GM21576 (cell line): ENCODE results near the gene PRAMEF14.
"Not testable (repeated sequence)": the region's sequence is repeated elsewhere in the genome, so short reads cannot be mapped to it uniquely, and the experiment has no call there.

ENCODE experiments used
- ATAC-seq: cut with Tn5 transposase; IDR thresholded peaks from one replicate; pipeline ENCODE4 v1.9.1; 2021; ENCODE audit warnings: mild to moderate bottlenecking, moderate library complexity; ENCODE audit not compliant: unreplicated experiment

Gene PRAMEF14, protein sequence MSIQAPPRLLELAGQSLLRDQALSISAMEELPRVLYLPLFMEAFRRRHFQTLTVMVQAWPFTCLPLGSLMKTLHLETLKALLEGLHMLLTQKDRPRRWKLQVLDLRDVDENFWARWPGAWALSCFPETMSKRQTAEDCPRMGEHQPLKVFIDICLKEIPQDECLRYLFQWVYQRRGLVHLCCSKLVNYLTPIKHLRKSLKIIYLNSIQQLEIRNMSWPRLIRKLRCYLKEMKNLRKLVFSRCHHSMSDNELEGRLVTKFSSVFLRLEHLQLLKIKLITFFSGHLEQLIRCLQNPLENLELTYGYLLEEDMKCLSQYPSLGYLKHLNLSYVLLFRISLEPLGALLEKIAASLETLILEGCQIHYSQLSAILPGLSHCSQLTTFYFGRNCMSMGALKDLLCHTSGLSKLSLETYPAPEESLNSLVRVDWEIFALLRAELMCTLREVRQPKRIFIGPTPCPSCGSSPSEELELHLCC

DNA sequence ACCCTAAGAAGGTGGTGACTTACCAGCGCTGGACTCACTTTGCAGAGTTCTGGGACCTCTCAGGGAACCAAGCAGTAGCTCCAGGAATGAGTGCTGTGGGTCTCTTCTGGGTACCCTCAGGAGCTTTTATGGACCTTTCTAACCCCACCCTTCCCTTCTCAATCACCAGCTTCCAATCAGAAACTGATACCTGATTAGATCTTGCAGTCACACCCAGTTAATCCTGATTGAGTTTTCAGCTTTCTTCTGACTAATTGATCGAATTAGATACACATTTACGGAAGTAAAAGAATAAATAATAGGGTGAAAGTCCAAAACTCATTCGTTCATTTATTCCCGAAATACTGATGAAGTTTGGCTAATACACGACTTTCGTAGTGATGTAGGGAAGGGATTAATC is at the start of gene PRAMEF14:
PRAMEF14 (minus strand) TSS at position 101 of the 400 bp plus-strand sequence. CDS start 1,820 bp downstream, outside the sequence.
- not testable (repeated sequence) for ATAC-seq

DNA sequence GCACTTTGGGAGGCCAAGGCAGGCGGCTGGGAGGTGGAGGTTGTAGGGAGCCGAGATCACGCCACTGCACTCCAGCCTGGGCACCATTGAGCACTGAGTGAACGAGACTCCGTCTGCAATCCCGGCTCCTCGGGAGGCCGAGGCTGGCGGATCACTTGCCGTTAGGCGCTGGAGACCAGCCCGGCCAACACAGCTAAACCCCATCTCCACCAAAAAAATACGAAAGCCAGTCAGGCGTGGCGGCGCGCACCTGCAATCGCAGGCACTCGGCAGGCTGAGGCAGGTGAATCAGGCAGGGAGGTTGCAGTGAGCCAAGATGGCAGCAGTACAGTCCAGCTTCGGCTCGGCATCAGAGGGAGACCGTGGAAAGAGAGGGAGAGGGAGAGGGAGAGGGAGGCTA is 48.4 kb upstream of the PRAMEF14 start:
- ATAC-seq = not testable (repeated sequence)

DNA sequence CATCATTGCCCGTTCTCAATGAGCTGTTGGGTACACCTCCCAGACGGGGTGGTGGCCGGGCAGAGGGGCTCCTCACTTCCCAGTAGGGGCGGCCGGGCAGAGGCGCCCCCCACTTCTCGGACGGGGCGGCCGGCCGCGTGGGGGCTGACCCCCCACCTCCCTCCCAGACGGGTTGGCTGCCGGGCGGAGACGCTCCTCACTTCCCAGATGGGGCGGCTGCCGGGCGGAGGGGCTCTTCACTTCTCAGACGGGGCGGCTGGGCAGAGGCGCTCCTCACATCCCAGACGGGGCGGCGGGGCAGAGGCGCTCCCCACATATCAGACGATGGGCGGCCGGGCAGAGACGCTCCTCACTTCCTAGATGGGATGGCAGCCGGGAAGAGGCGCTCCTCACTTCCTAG is 47.8 kb upstream of the PRAMEF14 start:
- ATAC-seq = not testable (repeated sequence)

DNA sequence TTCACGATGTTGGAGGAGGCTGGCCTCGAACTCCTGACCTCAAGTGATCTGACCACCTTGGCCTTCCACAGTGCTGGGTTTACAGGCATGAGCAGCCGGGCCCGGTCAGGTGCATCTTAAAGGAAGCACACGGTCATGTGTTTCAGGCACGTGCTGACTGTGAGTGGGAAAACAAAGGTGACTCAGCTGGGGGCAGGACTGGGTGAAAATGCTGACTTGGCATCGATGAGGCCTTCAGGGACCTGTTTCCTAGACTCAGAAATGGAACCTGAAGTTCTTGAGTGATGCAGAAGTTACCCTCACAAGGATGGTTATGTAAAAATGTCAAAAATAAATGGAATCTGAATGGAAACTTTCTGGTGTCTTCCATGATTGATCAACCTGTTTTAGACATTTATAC is 46.1 kb upstream of the PRAMEF14 start:
- not testable (repeated sequence) for ATAC-seq

DNA sequence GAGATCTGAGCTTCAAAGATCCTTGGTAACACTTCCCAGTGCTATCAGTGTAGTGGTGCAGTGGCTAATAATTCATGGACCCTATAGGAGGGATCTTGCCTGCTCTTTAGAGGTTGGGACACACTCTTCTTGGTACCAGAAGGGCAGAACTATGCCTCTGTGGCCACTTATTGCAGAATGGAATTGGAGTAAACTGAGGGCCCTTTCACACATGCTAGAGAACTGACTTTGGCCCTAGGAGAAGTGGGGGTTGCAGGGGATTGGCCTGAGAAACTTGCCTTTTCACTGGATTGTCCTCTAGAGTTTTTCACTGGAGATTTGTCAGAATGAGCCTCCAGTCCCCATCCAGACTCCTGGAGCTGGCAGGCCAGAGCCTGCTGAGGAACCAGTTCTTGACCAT is 42.4 kb upstream of the PRAMEF14 start, which contains the start of gene PRAMEF17:
PRAMEF17 (plus strand) TSS at position 301 of the 400 bp plus-strand sequence; CDS start at position 327, 26 bp downstream.
- ATAC-seq = not testable (repeated sequence)

DNA sequence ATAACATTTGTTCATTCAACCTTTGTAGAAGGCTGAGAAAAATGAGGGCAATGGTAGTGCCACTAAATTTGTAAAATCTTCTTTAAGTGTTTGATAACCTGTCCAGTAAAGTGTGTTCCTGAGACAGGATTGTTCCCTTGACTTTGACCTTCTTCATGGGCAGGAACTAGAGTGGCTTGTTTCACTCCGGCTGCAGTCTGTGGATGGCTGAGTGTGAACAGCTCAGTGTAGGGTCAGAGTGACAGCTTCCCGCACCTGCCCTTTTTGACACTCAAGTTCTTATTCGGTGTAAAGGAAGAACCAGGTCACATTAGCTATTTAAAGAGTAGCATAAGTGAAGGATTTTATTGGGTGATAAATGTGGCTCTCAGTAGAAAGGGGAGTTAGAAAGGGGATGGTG is 33.4 kb upstream of the PRAMEF14 start:
- ATAC-seq = not testable (repeated sequence)

DNA sequence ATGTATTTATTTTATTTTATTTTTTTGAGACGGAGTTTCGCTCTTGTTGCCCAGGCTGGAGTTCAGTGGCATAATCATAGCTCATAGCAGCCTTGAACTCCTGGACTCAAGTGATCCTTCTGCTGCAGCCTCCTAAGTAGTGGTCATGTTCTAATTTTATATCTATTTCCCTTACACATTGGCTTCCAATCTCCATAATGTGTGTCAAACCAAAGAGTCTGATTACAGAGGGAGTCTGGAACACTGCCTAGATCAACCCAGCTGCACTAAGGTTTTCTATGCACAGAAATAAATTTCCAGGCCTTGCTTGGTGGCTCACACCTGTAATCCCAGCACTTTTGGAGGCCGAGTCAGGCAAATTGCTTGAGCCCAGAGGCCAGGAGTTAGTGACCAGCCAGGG is 32.0 kb upstream of the PRAMEF14 start:
- ATAC-seq = not testable (repeated sequence)

DNA sequence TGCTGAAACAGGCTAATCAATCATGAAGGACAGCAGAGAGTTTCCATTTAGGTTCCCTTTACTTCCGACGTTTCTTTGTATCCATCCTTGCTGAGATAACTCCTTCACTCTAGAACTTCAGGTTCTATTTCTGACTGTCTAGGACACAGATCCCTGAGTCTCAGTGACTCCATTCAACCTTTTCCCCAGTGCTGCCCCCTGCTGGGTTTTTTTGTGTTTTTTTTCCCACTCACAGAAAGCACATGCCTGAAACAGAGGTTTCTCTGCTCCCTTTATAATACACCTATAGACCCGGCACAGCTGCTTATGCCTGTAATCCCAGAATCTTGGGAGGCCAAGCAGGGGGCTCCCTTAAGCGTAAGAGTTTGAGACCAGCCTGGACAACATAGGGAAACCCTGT is 21.6 kb upstream of the PRAMEF14 start:
- ATAC-seq = not testable (repeated sequence)

DNA sequence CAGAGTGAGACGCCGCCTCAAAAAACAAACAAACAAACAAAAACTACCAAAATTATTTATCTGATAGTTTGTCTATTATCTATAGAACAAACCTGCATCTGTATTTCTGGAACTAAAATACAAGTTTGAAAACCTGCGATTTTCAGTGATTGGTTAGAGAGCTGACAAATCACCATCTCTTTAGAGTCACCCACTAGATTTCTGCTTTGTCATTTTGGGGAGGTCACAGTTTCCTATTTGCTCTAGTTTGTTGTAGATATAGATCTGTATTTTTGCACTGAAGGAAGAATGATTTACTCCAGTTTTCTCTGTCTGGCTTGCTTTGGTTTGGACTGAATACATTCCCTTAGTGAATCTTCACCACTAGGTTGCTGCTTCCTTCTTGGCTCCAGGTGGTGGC is 19.6 kb upstream of the PRAMEF14 start:
- not testable (repeated sequence) for ATAC-seq

DNA sequence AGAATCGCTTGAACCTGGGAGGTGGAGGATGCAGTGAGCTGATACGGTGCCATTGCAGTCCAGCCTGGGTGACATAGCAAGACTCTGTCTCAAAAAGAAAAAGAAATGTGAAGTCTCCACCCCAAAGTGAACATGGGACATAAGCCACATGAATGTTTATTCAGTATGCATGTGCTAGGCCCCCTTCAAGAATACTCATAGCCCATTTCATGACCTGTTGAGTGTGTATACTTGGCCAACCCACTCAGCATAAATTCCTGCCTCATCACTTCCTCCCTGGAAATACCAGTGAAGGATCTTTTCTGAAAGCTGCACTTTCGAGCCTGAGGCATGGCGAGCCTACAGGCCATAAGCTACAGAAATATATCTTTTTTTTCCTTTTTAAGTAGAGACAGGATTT is 18.0 kb upstream of the PRAMEF14 start:
- ATAC-seq = not testable (repeated sequence)

DNA sequence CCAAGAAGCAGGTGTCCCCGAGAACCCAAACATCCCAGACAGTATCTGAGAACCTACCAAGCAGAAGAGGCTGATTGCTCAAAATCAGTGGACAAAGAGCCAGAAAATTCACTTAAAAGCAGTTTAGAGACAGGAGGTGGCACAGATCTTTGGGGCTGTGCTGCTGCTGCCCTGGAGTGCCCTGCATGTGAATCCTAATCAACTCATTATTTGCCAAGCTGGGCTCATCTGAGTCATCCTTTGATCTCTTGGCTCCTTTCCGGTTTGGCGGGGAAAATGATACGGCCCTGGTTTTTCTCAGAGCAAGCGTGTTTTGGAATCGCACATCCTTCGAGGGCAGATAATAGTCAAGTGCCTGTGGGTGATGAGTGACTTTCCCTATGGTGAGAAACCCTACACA is 15.4 kb upstream of the PRAMEF14 start:
- not testable (repeated sequence) for ATAC-seq

DNA sequence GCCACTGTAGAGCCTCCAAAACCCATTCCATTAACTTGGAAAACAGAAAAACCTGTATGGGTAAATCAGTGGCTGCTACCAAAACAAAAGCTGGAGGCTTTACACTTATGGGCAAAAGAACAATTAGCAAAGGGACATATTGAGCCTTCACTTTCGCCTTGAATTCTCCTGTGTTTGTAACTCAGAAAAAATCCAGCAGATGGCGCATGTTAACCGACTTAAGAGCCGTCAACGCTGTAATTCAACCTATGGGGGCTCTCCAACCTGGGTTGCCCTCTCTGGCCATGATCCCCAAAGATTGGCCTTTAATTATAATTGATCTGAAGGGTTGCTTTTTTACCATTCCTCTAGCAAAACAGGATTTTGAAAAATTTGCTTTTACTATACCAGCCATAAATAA is 9.8 kb upstream of the PRAMEF14 start:
- ATAC-seq = not testable (repeated sequence)

DNA sequence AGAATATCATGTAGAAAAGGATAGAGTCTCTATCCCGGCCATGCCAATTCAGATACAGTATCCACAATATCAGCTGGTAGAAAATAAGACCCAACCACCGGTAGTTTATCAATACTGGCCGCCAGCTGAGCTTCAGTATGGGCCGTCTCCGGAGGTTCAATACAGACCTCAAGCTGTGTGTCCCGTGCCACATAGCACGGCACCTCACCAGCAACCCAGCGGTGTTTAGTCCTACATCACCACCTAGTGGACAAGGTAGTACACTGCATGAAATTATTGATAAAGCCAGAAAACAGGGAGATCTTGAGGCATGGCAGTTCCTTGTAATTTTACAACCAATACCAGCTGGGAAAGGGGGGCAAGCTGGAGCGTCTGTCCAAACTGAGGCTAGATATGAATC is 7.5 kb upstream of the PRAMEF14 start:
- not testable (repeated sequence) for ATAC-seq

DNA sequence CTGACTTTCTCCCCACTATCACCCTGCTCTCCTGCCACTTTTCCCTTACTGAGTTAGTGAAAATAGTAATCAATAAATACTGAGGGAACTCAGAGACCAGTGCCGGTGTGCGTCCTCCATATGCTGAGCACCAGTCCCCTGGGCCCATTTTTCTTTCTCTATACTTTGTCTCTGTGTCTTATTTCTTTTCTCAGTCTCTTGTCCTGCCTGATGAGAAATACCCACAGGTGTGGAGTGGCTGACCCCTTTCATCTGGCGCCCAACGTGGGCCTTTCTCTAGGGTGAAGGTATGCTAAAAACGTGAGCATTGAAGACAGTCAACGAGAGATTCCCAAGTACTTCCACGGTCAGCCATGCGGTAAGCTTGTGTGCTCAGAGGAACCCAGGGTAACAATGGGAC is 6.5 kb upstream of the PRAMEF14 start:
- ATAC-seq = not testable (repeated sequence)

DNA sequence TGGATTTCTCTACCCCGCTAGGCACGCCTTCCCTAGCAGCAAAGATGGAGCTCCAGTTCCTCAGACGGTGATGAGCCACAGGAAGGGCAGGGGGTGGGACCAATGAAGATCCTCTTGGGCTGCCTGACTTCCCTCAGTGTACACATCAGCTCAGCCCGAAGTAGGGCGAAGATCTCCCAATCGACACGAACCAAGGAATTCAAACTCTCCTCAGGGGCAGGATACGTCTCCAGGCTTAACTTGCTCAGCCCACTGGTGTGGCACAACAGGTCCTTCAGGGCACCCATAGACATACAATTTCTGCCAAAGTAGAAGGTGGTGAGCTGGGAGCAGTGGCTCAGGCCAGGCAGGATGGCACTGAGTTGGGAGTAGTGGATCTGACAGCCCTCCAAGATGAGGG is 4.4 kb downstream of the PRAMEF14 start:
- not testable (repeated sequence) for ATAC-seq

DNA sequence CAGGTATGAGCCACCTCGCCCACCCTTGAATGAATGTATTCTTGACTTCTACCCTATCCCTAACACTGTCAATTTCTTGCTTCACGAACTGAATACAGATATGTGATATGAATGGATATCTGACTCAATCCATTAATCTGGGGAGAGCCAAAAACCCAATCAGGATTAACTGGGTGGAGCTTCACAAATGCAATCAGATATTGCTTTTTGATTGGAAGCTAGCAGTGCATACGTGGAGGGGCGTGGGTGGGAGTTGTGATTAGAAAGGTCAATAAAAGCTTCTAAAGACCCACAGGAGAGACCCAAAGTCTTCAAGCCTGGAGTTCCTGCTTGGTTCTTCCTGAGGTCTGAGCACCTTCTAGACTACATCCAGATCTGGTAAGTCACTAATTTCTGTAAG is 31.7 kb downstream of the PRAMEF14 start, which contains the start of gene PRAMEF15:
PRAMEF15 (plus strand) TSS at position 301 of the 400 bp plus-strand sequence. CDS start 2,827 bp downstream, outside the sequence.
- not testable (repeated sequence) for ATAC-seq

DNA sequence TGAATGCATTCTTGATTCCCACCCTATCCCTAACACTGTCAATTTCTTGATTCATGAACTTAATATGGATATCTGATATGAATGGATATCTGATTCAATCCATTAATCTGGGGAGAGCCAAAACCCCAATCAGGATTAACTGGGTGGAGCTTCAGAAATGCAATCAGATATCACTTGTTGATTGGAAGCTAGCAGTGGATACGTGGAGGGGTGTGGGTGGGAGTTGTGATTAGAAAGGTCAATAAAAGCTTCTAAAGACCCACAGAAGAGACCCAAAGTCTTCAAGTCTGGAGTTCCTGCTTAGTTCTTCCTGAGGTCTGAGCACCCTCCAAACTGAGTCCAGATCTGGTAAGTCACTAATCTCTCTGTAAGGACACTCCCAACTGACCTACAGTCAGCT is 43.7 kb downstream of the PRAMEF14 start, which contains the start of gene PRAMEF33:
PRAMEF33 (plus strand) TSS at position 301 of the 400 bp plus-strand sequence. CDS start 2,416 bp downstream, outside the sequence.
- not testable (repeated sequence) for ATAC-seq

DNA sequence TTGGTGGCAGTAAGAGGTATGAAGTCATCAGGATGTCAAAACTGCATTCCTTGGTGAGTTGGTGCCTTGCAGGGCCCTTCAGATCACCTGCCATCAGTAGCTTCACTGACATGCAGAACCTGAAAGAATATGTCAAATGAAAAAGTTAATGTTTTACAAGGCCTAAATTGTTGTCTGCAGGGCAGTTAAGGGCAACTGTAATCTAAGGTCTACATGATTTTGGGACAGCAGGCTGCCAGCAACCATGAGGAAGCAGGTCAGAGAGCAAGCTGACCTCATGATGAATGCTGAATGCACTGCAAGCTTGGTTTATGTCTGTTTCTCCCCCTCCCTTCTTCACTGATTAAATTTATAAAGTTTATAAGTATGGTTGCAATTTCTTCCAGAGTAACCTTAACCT is 44.7 kb downstream of the PRAMEF14 start:
- not testable (repeated sequence) for ATAC-seq

DNA sequence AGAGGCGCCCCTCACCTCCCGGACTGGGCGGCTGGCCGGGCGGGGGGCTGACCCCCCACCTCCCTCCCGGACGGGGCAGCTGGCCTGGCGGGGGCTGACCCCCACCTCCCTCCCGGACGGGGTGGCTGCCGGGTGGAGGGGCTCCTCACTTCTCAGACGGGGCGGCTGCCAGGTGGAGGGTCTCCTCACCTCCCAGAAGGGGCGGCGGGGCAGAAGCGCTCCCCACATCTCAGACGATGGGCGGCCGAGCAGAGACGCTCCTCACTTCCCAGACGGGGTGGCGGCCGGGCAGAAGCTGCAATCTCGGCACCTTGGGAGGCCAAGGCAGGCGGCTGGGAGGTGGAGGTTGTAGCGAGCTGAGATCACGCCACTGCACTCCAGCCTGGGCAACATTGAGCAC is 48.2 kb downstream of the PRAMEF14 start:
- ATAC-seq = not testable (repeated sequence)

DNA sequence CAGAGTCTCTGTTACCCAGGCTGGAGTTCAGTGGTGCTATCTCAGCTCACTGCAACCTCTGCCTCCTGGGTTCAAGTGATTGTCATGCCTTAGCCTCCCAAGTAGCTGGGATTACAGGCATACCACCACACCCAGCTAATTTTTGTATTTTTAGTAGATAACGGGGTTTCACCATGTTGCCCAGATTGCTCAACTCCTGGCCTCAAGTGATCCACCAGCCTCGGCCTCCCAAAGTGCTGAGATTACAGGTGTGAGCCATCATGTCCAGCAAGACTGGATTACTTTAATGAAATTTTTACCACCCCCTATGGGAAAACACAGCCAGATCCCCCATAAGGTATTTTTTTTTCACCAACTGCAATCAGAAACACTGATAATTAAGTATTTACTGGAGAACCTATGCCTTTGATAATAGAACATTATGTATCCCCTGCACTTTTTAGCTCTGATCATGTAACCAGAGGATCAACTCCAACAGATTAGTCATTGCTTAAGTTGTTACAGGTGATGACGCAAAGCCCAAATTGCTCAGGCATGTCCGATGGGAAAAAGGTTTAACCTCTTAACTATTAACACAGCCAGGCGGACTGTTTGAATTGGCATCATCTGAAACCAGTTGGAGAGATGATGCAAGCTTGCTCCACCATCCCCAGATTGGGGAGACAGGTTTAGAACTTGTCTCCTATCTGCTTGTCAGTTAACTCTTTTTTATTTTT is 49.6 kb downstream of the PRAMEF14 start:
- not testable (repeated sequence) for ATAC-seq
